Stimulated activated CD8-positive, alpha-beta memory T cell treated with anti-CD3 and anti-CD28 coated beads, Interleukin-2, amount 100 ng/mL, for 48 hours (primary cell): ENCODE data around the gene ACER1.
"Not testable (repeated sequence)": the region's sequence is repeated elsewhere in the genome, so short reads cannot be mapped to it uniquely, and the experiment has no call there.

Experiments
- DNase-seq, 2 donors: peaks; one replicate each; pipeline ENCODE4 v3.0.0-alpha.2; 2020; ENCODE audit warnings: low read depth in 2 of 2

The ACER1 gene

DNA sequence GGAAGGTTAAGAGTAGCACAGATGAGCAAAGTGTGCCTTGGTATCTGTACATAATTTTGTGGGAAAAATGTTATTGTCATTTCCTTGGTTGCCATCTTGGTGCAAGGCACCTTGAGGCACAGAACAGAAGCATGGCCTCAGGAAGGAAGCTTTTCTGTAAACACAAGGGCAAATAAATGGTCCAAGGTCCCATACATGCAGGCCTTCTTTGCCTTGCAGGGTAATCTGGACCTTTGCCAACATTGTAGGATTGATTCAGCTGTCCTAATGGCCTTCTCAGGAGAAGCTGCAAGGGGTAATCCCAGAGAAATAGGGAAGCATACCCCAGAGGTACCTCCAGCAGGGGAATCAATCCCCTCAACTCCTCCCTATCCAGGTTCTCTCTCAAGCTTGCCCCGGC, 44.7 kb downstream of the ACER1 start:
- no peak for DNase-seq

- DNase-seq, result no peak
Observed at GRCh38 chr19:6287269-6287885, 46.0 kb downstream of the ACER1 start.

DNA sequence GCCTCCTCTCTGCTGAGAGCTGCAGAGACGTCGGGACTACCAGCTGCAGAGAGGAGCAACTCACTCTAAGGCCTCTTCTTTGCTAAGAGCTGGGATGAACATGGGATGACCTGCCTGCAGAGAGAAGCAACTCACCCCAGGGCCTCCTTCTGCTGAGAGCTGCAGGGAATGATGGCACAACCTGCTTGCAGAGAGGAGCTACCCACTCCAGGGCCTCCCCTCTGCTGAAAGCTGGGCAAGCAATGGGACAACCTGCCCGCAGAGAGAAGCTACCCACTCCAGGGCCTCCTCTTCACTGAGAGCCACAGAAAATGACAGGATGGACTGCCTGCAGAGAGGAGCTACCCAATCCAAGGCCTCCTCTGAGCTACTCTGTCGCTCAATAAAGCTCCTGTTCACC, 46.7 kb downstream of the ACER1 start:
- DNase-seq, result no peak

DNA sequence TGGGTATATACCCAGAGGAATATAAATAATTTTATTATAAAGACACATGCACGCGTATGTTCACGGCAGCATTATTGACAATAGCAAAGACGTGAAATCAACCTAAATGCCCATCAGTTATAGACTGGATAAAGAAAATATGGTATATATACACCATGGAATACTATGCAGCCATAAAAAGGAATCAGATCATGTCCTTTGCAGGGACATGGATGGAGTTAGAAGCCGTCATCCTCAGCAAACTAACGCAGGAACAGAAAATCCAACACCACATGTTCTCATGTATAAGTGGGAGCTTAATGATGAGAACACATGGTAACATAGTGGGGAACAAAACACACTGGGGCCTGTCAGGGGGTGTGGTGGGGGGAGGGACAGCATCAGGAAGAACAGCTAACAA, 51.0 kb downstream of the ACER1 start:
- not testable (repeated sequence) for DNase-seq

DNA sequence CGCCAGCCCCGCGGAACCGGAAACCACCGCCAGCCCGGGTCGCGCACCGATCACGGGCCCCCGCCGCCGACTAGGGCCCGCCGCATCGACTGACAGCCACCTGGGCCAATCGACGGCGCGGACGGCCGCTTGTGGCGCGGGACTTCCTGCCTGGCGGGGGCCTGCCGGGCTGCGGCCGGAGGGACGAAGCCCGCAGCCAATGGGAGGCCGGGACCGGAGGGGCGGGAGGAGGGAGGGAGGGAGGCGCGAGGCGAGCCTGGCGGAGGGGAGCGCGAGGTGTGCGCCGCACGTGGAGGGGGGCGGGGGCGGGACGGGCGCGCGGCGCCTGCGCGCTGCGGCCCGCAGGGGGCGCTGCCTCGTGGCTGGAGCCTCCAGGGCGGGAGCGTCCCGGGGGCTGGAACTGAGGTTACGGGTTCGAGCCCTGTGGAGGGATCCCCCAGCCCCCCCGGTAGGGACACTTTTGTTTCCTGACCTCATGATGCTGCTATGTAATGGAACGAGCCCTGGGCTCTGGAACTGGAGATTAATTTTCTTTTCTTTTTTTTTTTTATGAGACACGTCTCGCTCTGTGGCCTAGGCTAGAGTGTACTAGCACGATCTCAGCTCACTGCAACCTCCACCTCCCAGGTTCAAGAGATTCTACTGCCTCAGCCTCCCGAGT, 53.4 kb downstream of the ACER1 start, which contains the start of gene MLLT1:
Gene MLLT1 (minus strand): TSS at position 45 of the 661 bp plus-strand sequence. CDS start 191 bp downstream, outside the sequence.
- peak; percentile 95 to 96 for DNase-seq

- DNase-seq, result no peak
Observed at GRCh38 chr19:6279620-6279930, 53.8 kb downstream of the ACER1 start.

DNA sequence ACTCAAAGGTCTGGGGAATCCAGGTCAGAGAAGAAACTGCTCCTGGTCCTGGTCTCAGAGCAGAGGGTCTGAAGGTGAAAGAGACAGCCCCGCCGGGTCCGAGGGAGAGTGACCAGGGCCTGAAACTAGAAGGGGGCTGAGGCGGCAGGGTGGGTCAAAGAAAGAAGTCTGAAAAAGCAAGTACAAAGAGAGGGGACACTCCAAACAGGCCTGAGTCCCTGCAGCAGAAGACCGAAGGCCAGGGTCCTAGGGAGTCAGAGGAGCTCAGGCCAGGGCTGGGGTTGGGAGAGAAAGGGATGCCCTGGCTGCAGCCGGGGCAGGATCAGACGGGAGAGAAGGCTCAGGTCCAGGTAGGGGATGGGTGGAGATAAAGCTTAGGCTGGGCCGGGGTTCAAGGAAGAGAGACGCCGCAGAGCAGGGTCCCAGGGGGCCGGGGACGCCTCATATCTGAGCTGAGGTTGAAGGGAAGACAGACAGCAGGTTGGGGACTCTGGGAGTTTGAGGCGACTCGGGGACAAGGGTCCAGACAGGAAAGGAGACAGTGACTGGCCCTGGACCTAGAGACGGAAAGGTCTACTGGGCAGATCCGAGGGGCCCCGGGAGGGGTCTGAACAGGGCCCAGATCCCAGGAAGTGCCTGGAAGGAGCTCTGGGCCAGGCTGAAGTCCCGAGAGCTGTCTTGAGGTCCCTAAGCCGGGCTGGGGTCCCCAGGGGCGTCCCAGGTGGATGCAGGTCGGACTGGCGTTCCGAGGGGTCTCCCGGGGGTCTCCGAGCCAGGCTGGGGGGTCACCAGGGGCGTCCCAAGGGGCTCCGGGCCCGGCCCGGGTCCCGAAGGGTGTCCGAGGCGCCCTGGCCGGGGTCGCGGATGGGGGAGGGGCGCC, 54.4 kb downstream of the ACER1 start:
- DNase-seq, result no peak

- no peak for DNase-seq
Observed at GRCh38 chr19:6278051-6278450, 55.4 kb downstream of the ACER1 start.

DNA sequence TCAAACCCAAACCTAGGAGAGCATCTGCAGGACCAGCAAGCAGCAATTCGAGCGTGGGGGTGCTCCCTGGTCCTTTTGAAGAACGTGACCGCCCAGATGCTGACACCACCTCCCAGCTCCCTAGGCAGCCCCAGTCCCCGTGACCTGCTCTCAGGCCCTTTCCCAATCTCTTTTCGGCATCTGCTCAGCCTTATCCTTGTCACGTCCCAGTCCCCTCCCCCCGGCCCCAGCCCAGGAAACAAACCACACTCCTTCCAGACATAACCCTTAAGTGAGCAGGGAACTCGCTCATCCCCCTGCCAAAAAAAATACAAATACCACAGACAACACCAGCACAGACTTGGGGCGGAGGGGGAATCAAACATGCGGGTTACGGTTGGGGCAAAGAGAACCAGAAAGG, 57.0 kb downstream of the ACER1 start:
- no peak for DNase-seq

DNA sequence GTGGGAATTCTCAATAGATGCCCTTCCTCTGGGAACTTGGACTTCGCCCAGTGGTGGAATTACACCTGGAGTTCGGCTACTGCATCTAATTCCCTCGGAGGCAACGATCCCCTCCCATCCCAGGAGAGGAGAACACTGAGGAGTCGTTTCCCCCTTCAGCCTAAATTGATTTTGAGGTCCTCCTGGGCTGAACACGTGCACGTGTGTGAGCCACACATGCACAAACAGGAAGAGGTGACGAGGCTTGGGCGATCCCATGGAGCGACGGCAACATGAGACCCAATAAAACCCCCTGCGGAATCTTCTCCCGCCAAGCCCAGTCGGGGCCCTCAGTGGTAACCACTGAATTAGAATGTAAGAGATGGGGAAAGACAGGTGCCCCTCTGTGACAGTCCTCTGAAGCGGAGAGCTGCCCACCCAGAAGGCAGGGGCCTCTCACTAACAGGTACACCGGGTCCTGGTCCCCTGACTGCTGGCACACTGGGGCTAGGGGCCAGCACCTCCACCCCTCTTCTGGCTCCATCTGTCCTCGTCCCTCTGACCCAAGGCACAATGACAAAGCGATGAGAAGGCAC, 58.2 kb downstream of the ACER1 start:
- DNase-seq, result no peak

DNA sequence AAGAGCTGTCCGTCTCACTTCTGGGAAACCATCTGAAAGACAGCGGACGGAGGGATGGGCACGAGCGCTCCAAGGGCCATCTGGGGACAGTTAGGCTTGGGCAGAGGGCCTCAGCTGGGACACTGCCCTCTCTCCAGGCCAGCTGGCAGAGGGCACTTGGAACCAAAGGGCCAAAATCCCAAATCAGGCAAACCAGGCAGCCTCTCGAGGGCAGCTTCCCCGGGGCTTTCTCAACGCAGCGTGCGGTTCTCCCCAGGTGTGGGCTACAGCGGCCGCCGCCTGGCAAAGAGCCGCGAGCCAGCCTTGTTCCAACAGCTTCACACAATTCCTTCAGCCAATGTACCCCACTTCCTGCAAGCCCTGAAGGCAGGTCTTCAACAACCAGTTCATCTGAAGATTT, 58.7 kb downstream of the ACER1 start:
- no peak for DNase-seq

- DNase-seq, result no peak
Observed at GRCh38 chr19:6273701-6274601, 59.5 kb downstream of the ACER1 start.

DNA sequence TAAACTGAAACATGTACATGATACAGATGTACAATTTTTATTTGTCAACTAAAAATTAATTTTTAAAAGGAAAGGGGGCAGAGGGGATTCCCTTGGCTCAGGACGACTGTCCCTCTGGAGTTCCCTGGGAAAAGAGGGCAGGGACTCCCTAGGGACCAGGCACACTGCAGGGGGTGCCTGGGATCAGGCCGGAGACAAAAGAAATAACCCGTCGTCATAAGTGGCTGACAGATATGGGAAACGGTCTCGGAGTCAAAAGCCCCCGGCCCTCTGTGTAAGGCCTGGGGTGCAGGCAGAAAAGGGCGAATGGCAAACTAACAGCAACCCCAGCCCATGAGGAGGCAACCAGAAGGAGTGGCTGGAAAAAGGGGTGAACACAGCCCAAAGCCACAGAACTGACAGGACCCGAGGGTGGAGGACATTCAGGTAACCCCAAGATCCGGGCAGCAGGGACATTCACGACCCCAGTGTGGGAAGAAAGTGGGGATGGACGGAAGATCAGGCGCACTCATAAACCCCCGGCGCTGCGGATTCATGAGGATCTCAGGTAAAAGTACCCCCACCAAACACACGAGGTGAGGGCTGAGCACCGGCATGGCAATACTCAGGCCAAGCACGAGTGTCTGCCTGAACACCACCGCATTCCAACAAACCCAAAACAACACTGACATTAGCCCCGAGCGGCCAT, 60.4 kb downstream of the ACER1 start:
- DNase-seq, result no peak

GRCh38 chr19:6272411-6272791, 61.0 kb downstream of the ACER1 start:
- no peak for DNase-seq

DNA sequence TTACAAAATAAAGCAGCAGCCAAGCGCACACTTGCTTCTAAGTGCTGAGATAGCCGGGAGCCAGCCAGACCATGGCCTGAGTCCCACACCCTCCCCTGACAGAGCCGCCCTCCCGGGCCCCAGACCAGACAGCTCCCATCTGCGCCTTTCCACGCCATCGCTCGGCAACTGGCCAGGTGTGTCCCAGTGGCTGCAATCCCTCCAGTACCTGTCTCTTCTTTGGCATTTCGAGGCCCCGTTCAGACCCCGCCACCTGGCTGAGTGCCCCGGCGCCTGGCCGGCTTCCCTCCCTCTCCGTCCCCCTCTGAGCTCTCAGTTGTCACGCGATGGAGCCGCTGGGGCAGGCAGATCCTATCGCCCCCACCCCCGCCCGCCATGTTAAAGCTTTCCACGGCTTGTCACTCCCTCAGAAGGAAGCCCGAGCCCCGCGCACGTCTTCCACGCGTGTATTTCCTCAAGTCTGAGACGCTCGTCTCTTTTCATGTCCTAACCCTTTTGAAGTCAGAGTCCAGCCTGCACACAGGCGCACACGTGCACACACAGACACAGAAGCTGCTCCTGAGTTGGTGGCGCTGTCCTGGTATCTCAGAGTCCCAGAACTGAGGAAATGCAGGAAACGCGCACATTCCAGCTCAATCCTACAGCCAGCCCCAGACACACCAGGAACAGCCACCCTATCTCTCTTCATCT, 61.5 kb downstream of the ACER1 start:
- no peak for DNase-seq

- no peak for DNase-seq
Observed at GRCh38 chr19:6271251-6271650, 62.2 kb downstream of the ACER1 start.

DNA sequence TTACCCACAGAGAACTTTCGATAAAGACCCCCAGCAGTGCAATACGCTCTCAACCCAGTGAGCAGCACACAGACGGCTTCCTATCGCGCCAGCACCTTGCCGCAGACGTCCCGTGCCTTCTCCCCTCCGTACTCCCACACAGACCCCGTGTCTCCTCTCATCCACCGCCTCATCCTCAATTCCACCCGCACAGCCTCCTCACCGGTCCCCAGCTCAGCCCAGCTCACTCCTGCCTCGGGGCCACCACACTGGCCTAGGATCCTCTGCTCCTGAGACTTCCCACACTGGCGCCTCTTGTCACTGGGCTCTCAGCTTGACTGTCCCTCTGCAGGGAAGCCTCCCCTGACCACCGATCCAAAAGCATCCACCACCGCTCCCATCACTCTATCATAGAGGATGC, 62.6 kb downstream of the ACER1 start:
- DNase-seq, result no peak

GRCh38 chr19:6270076-6270745, 63.2 kb downstream of the ACER1 start:
- no peak for DNase-seq

GRCh38 chr19:6269101-6269886, 64.1 kb downstream of the ACER1 start:
- DNase-seq, result no peak
